Suprapubic skin (tissue), 4 donors: ENCODE results near the gene BCAN. TPM values are rescaled to one million over a fixed set of nuclear protein-coding genes. Genes with fewer than 3 reads are reported as not detected.

Experiments used
- DNase-seq, 2 donors: peaks; one replicate each; pipeline ENCODE4 v3.0.0-alpha.2; 2019; ENCODE audit warnings: low spot score in 2 of 2
- H3K27ac ChIP-seq: fragments of 200-600 bp; sonication (generic); one replicate; pipeline ENCODE4 v1.5.1; 2019
- H3K27me3 ChIP-seq: fragments of 200-600 bp; sonication (generic); one replicate; pipeline ENCODE4 v1.5.1; 2019
- H3K36me3 ChIP-seq: fragments of 200-600 bp; sonication (generic); one replicate; pipeline ENCODE4 v1.5.1; 2019
- H3K4me1 ChIP-seq: fragments of 200-600 bp; sonication (generic); one replicate; pipeline ENCODE4 v1.5.1; 2019
- H3K4me3 ChIP-seq: fragments of 200-600 bp; sonication (generic); one replicate; pipeline ENCODE4 v1.5.1; 2019; ENCODE audit warnings: mild to moderate bottlenecking
- H3K9me3 ChIP-seq: fragments of 200-600 bp; sonication (generic); one replicate; pipeline ENCODE4 v1.5.1; 2019
- EP300 ChIP-seq: sonication (generic); formaldehyde crosslinking; IDR thresholded peaks from one replicate; pipeline ENCODE4 v1.6.1; 2017; ENCODE audit warnings: antibody characterized with exemption
- POLR2A ChIP-seq, 2 donors: fragments of 450-650 bp; IDR thresholded peaks; one replicate each; pipeline ENCODE4 v1.6.1; 2017; ENCODE audit warnings: antibody characterized with exemption in 2 of 2, mild to moderate bottlenecking in 2 of 2, moderate library complexity in 2 of 2
- POLR2AphosphoS5 ChIP-seq, 3 donors: sonication (generic); formaldehyde crosslinking; IDR thresholded peaks; one replicate each; pipeline ENCODE4 v1.6.1; 2017; ENCODE audit warnings: antibody characterized with exemption in 3 of 3
- WGBS: methylation state at CpG from one replicate; pipeline ENCODE4 v1.1.5; 2018; 5-methylcytosine and 5-hydroxymethylcytosine counted together
- total RNA-seq, 4 donors: library from RNA; depleted of rRNA; stranded (reverse); fragments of >200 nt; gene quantifications; one replicate each; pipeline ENCODE4 v1.1.0, GENCODE V29; 2016
- TF ChIP-seq, protein P1 (sequence below), 2 donors: fragments of 200-600 bp in 1 of 2; fragments of 450-650 bp in 1 of 2; sonication (generic) in 1 of 2; IDR thresholded peaks; one replicate each; pipeline ENCODE4 v1.5.1; 2016 to 2019; ENCODE audit warnings: antibody characterized with exemption in 2 of 2, mild to moderate bottlenecking in 1 of 2, moderate library complexity in 1 of 2

The BCAN gene
- total RNA-seq, 4 donors from 2014 or later, result 17.8 to 41.2 (median 29.4) TPM

DNA sequence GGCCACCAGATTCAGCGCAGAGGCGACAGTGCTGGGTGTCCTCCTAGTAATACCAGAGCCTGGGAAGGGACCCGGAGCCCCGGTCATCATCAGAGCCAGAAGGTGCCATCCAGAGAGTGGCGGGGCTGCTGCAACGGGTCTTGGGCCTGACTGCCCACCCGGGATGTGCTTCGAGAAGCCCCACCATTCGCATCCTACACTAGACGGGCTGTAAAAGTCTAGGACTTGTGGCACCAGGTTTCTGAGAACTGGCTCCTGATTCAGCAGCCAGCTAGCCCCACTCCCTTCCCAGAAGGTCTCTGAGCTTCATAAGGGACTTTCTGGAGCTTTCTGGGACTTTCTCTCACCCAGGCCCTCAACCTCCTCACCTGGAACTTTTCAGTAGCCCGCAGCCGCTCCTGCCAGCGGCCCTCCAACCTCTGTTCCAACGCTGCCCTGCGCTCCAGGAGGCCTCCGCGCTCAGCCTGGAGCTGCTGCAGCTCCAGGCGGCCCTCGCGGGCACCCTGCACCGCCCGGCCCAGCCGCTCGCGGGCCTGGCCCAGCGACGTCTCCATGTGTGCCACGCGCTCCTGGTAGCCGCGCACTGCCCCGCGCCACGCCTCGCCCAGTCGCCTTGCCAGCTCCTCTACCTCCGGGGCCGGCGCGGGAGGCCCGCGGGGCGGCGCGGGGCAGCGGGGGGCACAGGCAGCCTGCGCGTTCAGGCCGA, 34.4 kb downstream of the BCAN start:
- H3K9me3 ChIP-seq, result no peaks in the 10 kb centered on the region
- DNase-seq, result no peak
- H3K4me1 ChIP-seq, result peaks cover 21% of the 10 kb centered on the region
- peak overlapping the region; percentile 64 for H3K27ac ChIP-seq
- H3K4me3 ChIP-seq, result peak overlapping the region; percentile 51
- H3K36me3 ChIP-seq, result no peaks in the 10 kb centered on the region
- H3K27me3 ChIP-seq, result peaks cover 36% of the 10 kb centered on the region
- 13% methylated on average over 7 of the region's 49 CpGs for WGBS
- no peak for TF ChIP-seq EP300
- no peak for TF ChIP-seq POLR2AphosphoS5 (IDR thresholded peaks at IDR 0.05)
- TF ChIP-seq, protein P1, sequence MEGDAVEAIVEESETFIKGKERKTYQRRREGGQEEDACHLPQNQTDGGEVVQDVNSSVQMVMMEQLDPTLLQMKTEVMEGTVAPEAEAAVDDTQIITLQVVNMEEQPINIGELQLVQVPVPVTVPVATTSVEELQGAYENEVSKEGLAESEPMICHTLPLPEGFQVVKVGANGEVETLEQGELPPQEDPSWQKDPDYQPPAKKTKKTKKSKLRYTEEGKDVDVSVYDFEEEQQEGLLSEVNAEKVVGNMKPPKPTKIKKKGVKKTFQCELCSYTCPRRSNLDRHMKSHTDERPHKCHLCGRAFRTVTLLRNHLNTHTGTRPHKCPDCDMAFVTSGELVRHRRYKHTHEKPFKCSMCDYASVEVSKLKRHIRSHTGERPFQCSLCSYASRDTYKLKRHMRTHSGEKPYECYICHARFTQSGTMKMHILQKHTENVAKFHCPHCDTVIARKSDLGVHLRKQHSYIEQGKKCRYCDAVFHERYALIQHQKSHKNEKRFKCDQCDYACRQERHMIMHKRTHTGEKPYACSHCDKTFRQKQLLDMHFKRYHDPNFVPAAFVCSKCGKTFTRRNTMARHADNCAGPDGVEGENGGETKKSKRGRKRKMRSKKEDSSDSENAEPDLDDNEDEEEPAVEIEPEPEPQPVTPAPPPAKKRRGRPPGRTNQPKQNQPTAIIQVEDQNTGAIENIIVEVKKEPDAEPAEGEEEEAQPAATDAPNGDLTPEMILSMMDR (IDR thresholded peaks at IDR 0.05), result no peak
- TF ChIP-seq POLR2A (IDR thresholded peaks at IDR 0.05), result no peak

DNA sequence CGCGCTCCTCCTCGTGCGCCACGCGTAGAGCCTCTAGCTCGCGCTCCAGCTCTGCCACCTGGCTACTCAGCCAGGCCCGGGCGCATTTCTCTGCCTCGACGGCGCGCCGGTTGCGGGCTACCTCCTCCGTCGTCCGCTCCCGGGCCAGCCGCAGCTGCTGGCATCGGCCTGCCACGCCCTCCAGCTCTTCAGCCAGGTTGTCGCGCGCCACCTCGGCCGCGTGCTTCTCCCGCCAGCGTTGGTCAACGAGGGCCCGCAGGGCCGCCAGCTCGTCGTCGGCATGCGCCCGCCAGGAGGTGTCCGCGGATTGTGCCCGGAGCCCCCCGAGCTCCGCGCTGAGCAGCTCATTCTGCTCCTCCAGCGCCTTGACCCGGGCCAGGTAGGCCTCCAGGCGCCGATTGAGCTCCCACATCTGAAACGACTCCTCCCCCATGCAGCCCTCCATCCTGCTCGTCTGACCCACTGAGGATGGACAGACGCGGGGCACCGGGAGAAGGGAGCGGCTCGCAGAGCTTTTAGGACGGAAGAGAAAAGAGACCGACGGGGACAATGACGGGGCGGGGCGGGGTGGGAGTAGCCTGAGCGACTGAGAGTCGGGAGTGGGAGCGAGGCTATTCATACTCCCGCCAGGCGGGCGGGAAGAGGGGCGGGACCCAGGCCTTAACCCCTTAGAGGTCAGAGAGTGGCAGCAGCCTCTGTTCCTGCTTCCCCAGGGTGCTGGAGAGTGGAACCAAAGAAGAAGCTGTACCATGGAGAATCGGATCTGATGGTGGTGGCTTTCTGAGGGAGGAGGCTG, 35.1 kb downstream of the BCAN start, which contains the start of gene NES:
Gene NES (minus strand): TSS at position 588 of the 796 bp plus-strand sequence. CDS start 143 bp downstream, at position 445.
- TF ChIP-seq POLR2A (IDR thresholded peaks at IDR 0.05) (no peak), EP300 (no peak)
- TF ChIP-seq, protein P1 (IDR thresholded peaks at IDR 0.05), result no peak
- Histone ChIP-seq H3K36me3 (no peaks in the 10 kb centered on the region), H3K27ac (peak within 1 kb of the TSS; percentile 64), H3K27me3 (peaks cover 39% of the 10 kb centered on the region), H3K9me3 (no peaks in the 10 kb centered on the region), H3K4me1 (peaks cover 21% of the 10 kb centered on the region), H3K4me3 (peak within 1 kb of the TSS; percentile 51)
- WGBS, result 3% methylated on average over 19 of the region's 70 CpGs
- no peak for DNase-seq

DNA sequence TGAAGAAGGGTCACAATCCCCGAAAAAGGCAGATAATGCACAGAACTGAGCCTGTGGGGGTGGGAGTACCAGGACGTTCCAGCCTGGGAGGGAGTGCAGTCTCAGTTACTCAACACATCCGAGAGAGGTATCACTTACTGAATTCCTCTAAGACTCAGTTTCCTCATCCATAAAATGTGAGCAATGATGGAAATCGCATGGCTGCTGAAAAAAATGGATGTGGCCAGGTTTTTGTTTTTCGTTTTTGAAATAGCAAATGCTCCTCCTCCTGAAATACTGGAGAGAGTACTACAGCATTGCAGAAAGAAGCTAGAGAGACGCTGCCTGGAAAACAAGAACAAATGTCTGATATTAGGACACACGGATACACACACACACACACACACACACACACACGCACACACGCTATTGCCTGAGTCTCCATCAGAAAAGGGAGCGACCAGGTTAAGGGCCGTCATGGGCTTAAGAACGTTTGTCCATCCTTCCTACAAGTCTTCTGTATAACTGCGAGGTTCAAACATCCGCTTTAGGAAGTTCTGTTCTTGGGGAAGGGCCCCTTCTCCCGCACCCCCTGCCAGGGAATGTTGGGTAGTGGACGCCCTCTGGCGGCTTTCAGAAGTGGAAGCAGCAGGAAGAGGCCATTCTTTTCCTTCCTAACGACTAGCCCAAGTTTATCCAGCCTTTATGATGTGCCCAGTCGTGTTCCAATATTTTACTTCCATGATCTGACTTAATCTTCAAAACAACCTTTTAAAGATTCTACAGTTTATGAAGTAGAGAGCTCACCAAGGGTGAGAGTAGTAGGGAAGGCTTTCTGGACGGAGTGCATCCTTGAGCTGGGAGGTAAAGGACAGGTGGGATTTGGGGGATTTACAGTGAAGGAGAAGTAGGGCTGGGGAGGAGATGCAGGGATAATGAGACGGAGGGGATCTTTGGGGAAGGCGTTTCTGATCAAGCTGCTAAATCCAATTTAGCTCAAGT, 36.0 kb downstream of the BCAN start:
- 2% methylated on average over 22 of the region's 22 CpGs for WGBS
- no peaks in the 10 kb centered on the region for H3K36me3 ChIP-seq
- H3K27me3 ChIP-seq, result peaks cover 39% of the 10 kb centered on the region
- no peak for TF ChIP-seq POLR2A (IDR thresholded peaks at IDR 0.05)
- TF ChIP-seq EP300, result no peak
- TF ChIP-seq, protein P1 (IDR thresholded peaks at IDR 0.05), result peak; percentile 76 to 84
- no peak for DNase-seq
- peak overlapping the region; percentile 51 for H3K4me3 ChIP-seq
- H3K4me1 ChIP-seq, result peaks cover 21% of the 10 kb centered on the region
- H3K9me3 ChIP-seq, result no peaks in the 10 kb centered on the region
- no peak overlapping the region for H3K27ac ChIP-seq

DNA sequence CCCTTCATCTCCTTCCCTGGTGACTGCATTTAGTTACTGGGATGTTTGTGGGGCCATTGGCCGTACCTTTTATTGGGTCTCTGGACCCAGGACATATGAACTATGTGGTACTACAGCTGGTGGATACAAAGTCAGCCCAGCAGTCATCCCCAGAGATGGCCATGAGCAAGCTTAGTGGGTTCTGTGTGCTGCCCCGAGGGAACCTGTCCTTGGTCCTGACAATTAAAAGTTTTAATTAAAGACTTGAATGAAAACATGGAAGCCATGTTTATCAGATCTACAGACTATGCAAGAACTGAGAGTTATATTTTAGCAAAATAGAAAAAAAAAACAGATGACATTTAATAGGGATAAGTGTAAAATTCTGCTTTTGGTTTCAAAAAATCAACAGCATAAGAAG, 38.1 kb downstream of the BCAN start:
- H3K27ac ChIP-seq, result no peak overlapping the region
- DNase-seq, result no peak
- no peaks in the 10 kb centered on the region for H3K36me3 ChIP-seq
- 58% methylated on average over 2 of the region's 2 CpGs for WGBS
- TF ChIP-seq EP300 (no peak), POLR2A (IDR thresholded peaks at IDR 0.05) (no peak), POLR2AphosphoS5 (IDR thresholded peaks at IDR 0.05) (no peak)
- TF ChIP-seq, protein P1 (IDR thresholded peaks at IDR 0.05), result no peak
- H3K27me3 ChIP-seq, result peaks cover 42% of the 10 kb centered on the region
- H3K4me1 ChIP-seq, result peaks cover 19% of the 10 kb centered on the region
- H3K4me3 ChIP-seq, result no peak overlapping the region
- no peaks in the 10 kb centered on the region for H3K9me3 ChIP-seq
